GM10266 (cell line): ENCODE results near the gene C2CD4A.

ENCODE experiments used
- DNase-seq: peaks from one replicate; pipeline ENCODE4 v3.0.0; 2012; ENCODE audit errors: extremely low spot score
- TF ChIP-seq, protein P1 (sequence below): IDR thresholded peaks from 2 replicates; pipeline ENCODE4 v1.5.1; 2012; ENCODE audit warnings: mild to moderate bottlenecking, low read depth; ENCODE audit not compliant: control insufficient read depth, insufficient read depth; ENCODE audit errors: missing control alignments

The C2CD4A gene

GRCh38 chr15:62103431-62103830 is 36.7 kb downstream of the C2CD4A start:
- TF ChIP-seq, protein P1, sequence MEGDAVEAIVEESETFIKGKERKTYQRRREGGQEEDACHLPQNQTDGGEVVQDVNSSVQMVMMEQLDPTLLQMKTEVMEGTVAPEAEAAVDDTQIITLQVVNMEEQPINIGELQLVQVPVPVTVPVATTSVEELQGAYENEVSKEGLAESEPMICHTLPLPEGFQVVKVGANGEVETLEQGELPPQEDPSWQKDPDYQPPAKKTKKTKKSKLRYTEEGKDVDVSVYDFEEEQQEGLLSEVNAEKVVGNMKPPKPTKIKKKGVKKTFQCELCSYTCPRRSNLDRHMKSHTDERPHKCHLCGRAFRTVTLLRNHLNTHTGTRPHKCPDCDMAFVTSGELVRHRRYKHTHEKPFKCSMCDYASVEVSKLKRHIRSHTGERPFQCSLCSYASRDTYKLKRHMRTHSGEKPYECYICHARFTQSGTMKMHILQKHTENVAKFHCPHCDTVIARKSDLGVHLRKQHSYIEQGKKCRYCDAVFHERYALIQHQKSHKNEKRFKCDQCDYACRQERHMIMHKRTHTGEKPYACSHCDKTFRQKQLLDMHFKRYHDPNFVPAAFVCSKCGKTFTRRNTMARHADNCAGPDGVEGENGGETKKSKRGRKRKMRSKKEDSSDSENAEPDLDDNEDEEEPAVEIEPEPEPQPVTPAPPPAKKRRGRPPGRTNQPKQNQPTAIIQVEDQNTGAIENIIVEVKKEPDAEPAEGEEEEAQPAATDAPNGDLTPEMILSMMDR, result no peak
- no peak for DNase-seq

DNA sequence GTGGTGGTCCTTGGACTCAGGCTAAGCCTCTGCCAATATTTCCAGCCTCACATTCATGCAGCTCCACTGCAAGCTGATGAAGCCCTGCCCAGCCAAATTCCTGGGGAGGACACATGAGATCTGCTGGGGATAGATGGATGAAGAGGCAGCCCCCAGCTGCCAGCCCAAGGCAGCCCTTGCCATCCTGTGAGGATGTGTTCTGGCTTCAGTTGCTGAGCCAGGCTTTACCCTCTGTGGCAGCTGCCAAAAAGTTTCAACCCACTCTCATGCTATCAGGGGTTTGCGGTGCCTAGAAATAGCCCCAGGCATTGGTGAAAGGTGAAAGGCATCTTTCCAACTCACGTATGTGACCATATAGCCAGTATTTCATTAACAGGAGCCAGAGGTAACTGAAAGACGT is 37.6 kb downstream of the C2CD4A start:
- TF ChIP-seq, protein P1, result no peak
- no peak for DNase-seq

GRCh38 chr15:62104846-62105245 is 38.1 kb downstream of the C2CD4A start:
- TF ChIP-seq, protein P1, result no peak
- DNase-seq, result no peak

GRCh38 chr15:62105266-62105665 is 38.5 kb downstream of the C2CD4A start:
- no peak for DNase-seq
- TF ChIP-seq, protein P1, result no peak

DNA sequence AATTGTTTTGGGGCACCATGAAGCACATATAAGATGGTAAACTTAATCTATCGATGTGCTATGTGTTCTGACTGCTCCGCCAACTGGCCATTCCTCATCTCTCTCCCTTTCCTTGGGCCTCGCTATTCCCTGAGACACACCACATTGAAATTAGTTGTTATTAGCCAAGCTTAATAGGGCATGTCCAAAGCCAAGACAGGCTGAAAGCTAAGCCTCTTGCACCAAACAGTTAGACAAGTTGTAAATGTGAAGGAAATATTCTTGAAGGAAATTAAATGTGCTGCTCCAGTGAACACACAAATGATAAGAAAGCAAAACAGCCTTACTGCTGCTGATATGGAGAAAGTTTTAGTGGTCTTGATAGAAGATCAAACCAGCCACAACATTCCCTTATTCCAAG is 39.3 kb downstream of the C2CD4A start:
- no peak for DNase-seq
- TF ChIP-seq, protein P1, result no peak

- DNase-seq, result no peak
- TF ChIP-seq, protein P1, result no peak
These were observed 40.9 kb downstream of the C2CD4A start for GRCh38 chr15:62107571-62108121.

GRCh38 chr15:62108411-62108810 is 41.6 kb downstream of the C2CD4A start:
- TF ChIP-seq, protein P1, result no peak
- no peak for DNase-seq
